ENCODE measurements around the gene ALAS1.

- TF ChIP-seq EZH2 (IDR thresholded peaks at IDR 0.05; ENCODE audit: borderline replicate concordance, low read length) (no peak), CTCF (conservative IDR thresholded peaks at IDR 0.05 in 1 of 2, IDR thresholded peaks at IDR 0.05 in 1 of 2; ENCODE audit: extremely low read depth in 1 of 2, insufficient read depth in 1 of 2, low read depth in 1 of 2, low read length in 2 of 2) (no peak)
Measured at GRCh38 chr3:52233968-52234367, 36.0 kb downstream of the ALAS1 start.
